Astrocyte of the hippocampus (primary cell): Measurements from ENCODE around the gene COL4A2.

ENCODE experiments used
- DNase-seq: peaks from one replicate; pipeline ENCODE4 v3.0.0; 2011; ENCODE audit warnings: low read depth, low spot score

Gene COL4A2

GRCh38 chr13:110533771-110534670 is 226.9 kb downstream of the COL4A2 start:
- DNase-seq, result no peak

GRCh38 chr13:110535526-110535925 is 228.4 kb downstream of the COL4A2 start:
- no peak for DNase-seq

- no peak for DNase-seq
These were observed 229.1 kb downstream of the COL4A2 start for GRCh38 chr13:110536006-110536693.

- DNase-seq, result no peak
These were observed 231.5 kb downstream of the COL4A2 start for GRCh38 chr13:110538632-110539031.

- no peak for DNase-seq
These were observed 232.8 kb downstream of the COL4A2 start for GRCh38 chr13:110539894-110540293.

GRCh38 chr13:110540871-110541525 is 233.9 kb downstream of the COL4A2 start:
- no peak for DNase-seq

GRCh38 chr13:110541526-110541920 is 234.4 kb downstream of the COL4A2 start:
- DNase-seq, result peak; percentile 53

GRCh38 chr13:110542169-110542796 is 235.2 kb downstream of the COL4A2 start:
- no peak for DNase-seq

- no peak for DNase-seq
These were observed 239.3 kb downstream of the COL4A2 start for GRCh38 chr13:110546378-110546777.

- peak; percentile 94 for DNase-seq
These were observed 239.8 kb downstream of the COL4A2 start for GRCh38 chr13:110546926-110547325.

GRCh38 chr13:110548891-110549794 is 242.1 kb downstream of the COL4A2 start:
- DNase-seq, result no peak

- no peak for DNase-seq
These were observed 242.7 kb downstream of the COL4A2 start for GRCh38 chr13:110549795-110550160.

GRCh38 chr13:110551284-110551683 is 244.2 kb downstream of the COL4A2 start:
- DNase-seq, result no peak

- DNase-seq, result no peak
These were observed 245.7 kb downstream of the COL4A2 start for GRCh38 chr13:110552767-110553166.

- DNase-seq, result no peak
These were observed 246.3 kb downstream of the COL4A2 start for GRCh38 chr13:110553417-110553816.

GRCh38 chr13:110554227-110554836 is 247.2 kb downstream of the COL4A2 start:
- DNase-seq, result no peak

GRCh38 chr13:110554946-110555345 is 247.9 kb downstream of the COL4A2 start:
- no peak for DNase-seq

GRCh38 chr13:110555601-110556223 is 248.6 kb downstream of the COL4A2 start:
- DNase-seq, result no peak

- DNase-seq, result no peak
These were observed 249.1 kb downstream of the COL4A2 start for GRCh38 chr13:110556224-110556606.

- DNase-seq, result no peak
These were observed 250.0 kb downstream of the COL4A2 start for GRCh38 chr13:110557082-110557481.
